Breast epithelium (tissue), 3 donors: ENCODE data around the gene PAFAH1B1.

Experiments
- POLR2A ChIP-seq: fragments of 450-650 bp; IDR thresholded peaks from one replicate; pipeline ENCODE4 v1.6.1; 2016; ENCODE audit warnings: antibody characterized with exemption, mild to moderate bottlenecking, moderate library complexity
- TF ChIP-seq, protein P1 (sequence below), 3 donors: fragments of 450-650 bp; IDR thresholded peaks; one replicate each; pipeline ENCODE4 v1.5.1; 2016 to 2017; ENCODE audit warnings: antibody characterized with exemption in 3 of 3, mild to moderate bottlenecking in 3 of 3, moderate library complexity in 3 of 3

DNA sequence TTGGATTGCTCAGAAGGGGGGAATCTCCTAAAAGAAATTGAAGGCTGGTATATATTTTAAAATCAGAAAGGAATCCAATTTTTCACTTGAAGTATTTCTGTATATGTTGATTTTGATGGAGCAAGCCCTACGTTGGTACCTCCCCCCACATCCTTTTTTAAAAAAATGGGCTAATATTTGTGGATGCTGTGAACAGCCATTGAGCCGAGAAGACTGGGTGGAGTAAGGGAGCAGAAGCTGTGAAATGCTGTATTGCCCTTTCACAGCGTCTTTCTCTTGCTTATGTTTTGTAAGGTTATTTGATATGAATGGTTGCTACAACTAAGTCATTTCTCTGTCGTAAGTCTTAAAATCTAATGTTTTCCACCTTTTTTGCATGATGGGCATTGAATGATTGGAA lies 2.3 kb downstream of the PAFAH1B1 start:
- TF ChIP-seq, protein P1, sequence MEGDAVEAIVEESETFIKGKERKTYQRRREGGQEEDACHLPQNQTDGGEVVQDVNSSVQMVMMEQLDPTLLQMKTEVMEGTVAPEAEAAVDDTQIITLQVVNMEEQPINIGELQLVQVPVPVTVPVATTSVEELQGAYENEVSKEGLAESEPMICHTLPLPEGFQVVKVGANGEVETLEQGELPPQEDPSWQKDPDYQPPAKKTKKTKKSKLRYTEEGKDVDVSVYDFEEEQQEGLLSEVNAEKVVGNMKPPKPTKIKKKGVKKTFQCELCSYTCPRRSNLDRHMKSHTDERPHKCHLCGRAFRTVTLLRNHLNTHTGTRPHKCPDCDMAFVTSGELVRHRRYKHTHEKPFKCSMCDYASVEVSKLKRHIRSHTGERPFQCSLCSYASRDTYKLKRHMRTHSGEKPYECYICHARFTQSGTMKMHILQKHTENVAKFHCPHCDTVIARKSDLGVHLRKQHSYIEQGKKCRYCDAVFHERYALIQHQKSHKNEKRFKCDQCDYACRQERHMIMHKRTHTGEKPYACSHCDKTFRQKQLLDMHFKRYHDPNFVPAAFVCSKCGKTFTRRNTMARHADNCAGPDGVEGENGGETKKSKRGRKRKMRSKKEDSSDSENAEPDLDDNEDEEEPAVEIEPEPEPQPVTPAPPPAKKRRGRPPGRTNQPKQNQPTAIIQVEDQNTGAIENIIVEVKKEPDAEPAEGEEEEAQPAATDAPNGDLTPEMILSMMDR (IDR thresholded peaks at IDR 0.05), result no peak
- TF ChIP-seq POLR2A, result no peak
